NCI-H774 (cell line): Measurements from ENCODE around the gene ZBTB46.

Source experiments
- DNase-seq: peaks from one replicate; lab custom pipeline; 2025; lab: John Stamatoyannopoulos, UW

ZBTB46 gene

GRCh38 chr20:63766695-63767426, 64.2 kb downstream of the ZBTB46 start:
- DNase-seq = no peak

DNA sequence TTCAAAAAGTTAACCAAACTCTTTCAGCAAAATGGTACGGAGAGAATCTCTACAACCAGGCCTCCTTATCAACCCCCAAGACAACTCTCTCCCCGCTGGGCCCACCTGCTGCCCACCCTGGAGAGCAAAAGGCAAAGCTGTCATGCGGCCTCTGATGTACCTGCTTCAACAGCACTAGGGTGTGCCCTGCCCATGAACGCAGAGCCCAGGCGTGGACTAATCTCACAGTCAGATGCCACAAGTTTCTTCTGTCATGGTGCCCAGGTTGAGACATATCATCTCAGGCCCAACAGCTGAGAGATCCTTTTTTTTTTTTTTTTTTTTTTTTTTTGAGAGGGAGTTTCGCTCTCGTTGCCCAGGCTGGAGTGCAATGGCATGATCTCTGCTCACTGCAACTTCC, 65.2 kb downstream of the ZBTB46 start:
- no peak for DNase-seq

DNA sequence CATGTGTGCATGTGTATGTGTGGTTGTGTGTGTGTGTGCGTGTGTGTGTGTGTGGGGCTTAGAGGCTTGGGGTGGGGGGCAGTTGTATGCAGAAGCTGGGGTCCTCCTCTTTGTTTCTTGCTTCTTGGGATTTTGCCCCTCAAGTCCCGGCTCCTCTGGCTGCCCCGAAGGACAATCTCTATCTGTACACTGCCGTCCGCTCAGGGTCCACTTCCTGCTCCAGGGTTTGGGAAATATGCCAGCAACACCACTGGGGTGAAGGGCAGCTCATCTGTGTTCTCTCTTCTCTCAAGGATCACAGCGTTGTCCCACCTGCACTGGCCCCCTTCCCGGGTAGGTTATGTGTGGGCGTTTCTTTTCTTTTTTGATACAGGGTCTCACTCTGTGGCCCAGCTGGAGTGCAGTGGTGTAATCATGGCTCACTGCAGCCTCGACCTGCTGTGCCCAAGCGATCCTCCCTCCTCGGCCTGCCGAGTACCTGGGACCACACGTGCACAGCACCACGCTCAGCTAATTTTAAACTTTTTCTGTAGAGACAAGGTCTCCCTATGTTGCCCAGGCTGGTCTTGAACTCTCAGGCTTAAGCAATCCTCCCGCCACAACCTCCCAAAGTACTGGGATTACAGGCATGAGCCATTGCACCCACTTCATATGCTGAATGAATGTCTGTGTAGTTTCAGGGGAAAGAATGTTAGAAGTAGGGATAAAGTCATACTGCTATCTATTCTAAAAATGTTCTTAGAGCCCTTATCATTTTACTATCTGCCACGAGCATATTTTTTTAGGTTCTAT, 65.8 kb downstream of the ZBTB46 start:
- DNase-seq = no peak

GRCh38 chr20:63759377-63759901, 71.6 kb downstream of the ZBTB46 start:
- DNase-seq = no peak

- no peak for DNase-seq
These were observed 72.9 kb downstream of the ZBTB46 start for GRCh38 chr20:63758152-63758551.

DNA sequence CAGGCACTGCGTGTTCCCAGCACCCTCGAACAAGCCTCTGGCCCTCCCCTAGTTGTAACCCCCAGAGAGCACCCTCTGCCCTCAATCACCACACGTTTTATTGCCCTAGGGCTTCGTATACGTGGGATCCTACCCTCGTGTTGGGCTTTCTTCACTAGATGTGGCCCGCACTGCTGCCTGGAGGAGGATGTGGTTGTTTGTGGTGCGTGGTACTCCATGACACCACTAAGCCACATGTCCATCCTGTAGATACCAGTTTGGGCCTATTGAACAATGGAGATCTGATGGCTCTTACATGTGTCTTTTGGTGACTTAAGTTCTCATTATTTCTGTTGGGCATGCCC, 74.4 kb downstream of the ZBTB46 start:
- no peak for DNase-seq

- no peak for DNase-seq
These were observed 75.0 kb downstream of the ZBTB46 start for GRCh38 chr20:63755933-63756647.

DNA sequence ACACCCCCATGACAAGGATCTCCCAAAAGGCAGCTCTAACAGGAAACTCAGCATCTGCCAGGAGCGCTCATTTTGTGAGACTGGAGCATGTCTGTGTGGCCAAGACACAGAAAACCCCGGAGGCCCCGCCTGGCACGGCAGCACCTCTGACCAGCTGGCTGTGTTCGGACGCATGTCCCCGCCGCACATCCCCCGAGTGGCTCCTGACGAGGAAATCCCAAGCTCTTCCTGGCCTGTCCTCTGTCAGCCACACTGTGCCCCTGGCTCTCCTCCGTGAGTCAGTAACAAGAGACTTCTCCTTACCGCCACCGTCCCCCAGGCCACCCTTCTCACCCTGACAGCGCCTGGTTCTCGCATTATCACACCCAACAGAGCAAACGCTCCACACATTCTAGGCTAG, 77.1 kb downstream of the ZBTB46 start:
- no peak for DNase-seq

- DNase-seq = no peak
These were observed 77.7 kb downstream of the ZBTB46 start for GRCh38 chr20:63753381-63753780.

DNA sequence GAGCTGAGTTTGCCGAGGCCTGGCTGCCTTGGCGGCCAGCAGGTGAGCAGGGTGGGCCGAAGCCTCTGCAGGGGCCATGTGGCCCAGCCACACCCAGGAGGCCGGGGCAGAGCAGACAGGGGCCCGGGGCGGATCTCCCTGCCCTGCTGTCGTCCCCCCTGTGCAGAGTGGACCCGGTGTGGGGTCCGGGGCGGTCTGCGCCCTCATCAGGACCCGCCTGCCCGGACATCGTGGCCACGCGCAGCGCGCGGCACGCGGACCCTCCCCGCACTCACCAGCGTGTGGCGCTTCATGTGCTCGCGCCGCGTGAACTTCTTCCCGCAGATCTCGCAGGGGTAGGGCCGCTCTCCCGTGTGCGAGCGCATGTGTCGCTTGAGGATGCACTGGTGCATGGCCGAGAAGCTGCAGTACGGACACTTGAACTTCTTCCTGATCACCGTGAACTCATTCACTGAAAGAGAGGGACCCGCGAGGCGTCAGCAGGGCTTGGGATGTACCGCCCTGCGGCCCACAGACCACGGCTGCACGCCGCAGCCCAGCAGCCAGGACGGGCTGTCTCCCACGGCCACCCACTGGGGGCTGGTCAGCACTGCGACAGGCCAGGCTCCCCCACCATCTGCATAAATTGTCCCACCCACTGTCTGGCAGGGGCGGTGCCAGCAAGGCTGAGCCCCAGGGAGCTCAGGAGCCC, 78.5 kb downstream of the ZBTB46 start:
- no peak for DNase-seq

DNA sequence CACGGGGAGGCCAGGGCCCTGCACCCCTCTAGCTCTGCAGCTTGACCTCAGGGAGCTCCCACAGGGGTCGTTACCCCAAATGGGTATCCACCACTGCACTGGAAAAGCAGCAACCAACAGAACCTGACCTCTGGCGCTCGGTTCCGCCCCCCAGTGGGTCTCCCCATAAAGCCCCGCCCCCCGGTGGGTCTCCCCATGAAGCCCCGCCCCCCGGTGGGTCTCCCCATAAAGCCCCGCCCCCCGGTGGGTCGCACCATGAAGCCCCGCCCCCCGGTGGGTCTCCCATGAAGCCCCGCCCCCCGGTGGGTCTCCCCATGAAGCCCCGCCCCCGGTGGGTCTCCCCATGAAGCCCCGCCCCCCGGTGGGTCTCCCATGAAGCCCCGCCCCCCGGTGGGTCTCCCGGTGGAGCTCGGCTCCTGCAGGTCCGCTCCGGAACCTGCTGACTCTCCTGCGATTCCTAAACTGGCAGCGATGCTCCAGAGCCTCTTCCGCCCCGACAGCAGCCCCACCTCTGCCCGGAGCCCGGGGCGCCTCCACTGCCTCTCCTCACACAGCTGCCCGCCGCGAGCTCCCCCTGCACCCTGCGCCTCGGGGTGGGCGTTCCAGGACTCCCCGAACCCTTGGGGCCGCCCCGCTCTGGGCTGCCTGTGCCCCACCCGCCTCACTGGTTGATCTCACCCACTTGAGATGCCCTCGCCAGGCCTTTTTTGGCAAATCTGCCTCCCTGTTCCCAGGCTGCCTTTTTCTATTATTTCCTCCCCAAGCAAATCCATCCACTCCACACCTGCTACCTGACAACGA, 79.4 kb downstream of the ZBTB46 start:
- DNase-seq = no peak

- DNase-seq = no peak
These were observed 80.1 kb downstream of the ZBTB46 start for GRCh38 chr20:63750807-63751470.

DNA sequence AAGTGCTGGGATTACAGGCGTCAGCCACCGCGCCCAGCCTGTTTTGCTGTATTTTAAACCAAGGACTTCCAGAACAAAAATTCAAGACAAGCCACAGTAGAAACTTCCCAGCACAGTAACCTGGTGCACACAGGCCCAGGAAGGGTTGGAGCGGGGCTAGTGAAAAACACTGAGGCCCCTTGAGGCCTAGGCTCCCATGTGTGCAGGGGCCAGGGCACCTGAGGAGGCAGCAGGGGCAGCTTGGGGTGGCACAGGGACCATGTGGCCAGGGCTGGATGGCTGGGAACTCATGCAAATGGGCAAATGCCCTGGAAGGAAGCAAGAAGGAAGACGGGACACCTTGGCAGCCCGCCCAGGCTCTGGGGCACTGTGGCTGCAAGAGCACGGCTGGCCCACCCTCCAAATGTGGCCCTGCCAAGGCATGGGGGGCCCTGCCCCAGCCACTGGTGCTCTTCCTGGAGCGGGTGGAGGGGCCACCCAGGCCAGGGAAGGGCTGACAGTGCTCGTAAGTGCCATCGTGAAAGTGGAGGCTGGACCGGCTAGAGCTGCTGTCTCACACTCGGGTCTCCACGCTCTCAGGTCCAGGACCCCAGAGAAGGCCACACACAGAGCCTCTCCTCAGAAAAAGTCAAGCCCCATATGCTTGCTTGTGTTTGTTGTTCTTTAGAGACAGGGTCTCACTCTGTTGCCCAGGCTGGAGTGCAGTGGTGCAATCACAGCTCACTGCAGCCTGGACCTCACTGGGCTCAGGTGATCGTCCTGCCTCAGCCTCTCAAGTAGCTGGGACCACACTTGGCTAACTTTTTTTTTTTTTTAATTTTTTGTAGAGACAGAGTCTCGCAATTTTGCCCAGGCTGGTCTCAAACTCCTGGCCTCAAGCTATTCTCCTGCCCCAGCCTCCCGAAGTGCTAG, 81.2 kb downstream of the ZBTB46 start:
- no peak for DNase-seq

- DNase-seq = no peak
These were observed 82.2 kb downstream of the ZBTB46 start for GRCh38 chr20:63748934-63749270.

GRCh38 chr20:63748070-63748933, 82.8 kb downstream of the ZBTB46 start:
- no peak for DNase-seq

- no peak for DNase-seq
These were observed 83.4 kb downstream of the ZBTB46 start for GRCh38 chr20:63747622-63748069.

DNA sequence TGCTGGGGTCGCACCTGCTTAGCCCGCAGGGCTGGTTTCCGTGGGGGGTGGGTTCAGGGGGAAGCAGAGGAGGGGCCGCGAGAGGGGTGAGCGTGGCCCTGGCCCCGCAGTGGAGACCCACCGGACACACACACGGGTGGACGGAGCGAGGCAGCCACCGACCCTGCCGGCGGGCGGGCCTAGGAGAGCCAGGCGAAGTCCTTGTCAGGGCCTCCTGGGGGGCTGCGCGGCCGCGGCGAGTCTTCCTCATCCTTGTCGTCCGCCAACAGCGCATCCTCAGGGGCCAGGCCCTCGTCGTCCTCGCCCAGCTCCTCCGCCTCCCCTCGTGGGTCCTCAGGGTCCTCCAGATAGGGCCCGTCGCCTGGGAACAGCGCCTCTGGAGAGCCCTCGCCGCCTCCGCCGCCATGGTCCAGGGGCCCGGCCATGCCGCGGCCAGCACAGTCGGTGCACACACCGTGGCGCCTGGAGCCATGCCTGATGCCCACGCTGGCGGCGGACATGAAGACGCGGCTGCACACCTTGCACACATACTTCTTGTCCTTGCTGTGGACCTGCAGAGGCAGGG, 84.2 kb downstream of the ZBTB46 start:
- DNase-seq = no peak

- DNase-seq = no peak
These were observed 84.9 kb downstream of the ZBTB46 start for GRCh38 chr20:63745961-63746731.
